WI38 (cell line): ENCODE results near the gene MARCHF10.

ENCODE experiments used
- H3K4me3 ChIP-seq: 2 replicates; pipeline ENCODE4 v1.5.1; 2011; ENCODE audit warnings: low read depth, mild to moderate bottlenecking, control low read depth, low read length
- CTCF ChIP-seq: IDR thresholded peaks from 2 replicates; pipeline ENCODE4 v1.5.1; 2012; ENCODE audit warnings: low read depth, mild to moderate bottlenecking, control low read depth, low read length

The MARCHF10 gene

GRCh38 chr17:62757500-62757951 lies 50.6 kb downstream of the MARCHF10 start:
- H3K4me3 ChIP-seq: no peak overlapping the region
- no peak for TF ChIP-seq CTCF

- TF ChIP-seq CTCF: no peak
- H3K4me3 ChIP-seq: no peak overlapping the region
Observed at GRCh38 chr17:62756198-62756597, 51.9 kb downstream of the MARCHF10 start.

GRCh38 chr17:62755141-62755851 lies 52.8 kb downstream of the MARCHF10 start:
- no peak overlapping the region for H3K4me3 ChIP-seq
- no peak for TF ChIP-seq CTCF

- TF ChIP-seq CTCF: no peak
Observed at GRCh38 chr17:62754631-62755030, 53.5 kb downstream of the MARCHF10 start.

GRCh38 chr17:62753562-62753961 lies 54.6 kb downstream of the MARCHF10 start:
- H3K4me3 ChIP-seq: no peak overlapping the region
- no peak for TF ChIP-seq CTCF

More at GRCh38 chr17:62754631-62755030, 53.5 kb downstream of the MARCHF10 start:
- no peak overlapping the region for H3K4me3 ChIP-seq

GRCh38 chr17:62751060-62751691 lies 56.9 kb downstream of the MARCHF10 start:
- TF ChIP-seq CTCF: no peak

GRCh38 chr17:62750631-62751051 lies 57.5 kb downstream of the MARCHF10 start:
- TF ChIP-seq CTCF: no peak
- no peak overlapping the region for H3K4me3 ChIP-seq

More at GRCh38 chr17:62751060-62751691, 56.9 kb downstream of the MARCHF10 start:
- no peak overlapping the region for H3K4me3 ChIP-seq
